C4-2B (cell line): Measurements from ENCODE around the gene DVL1.

Source experiments
- H3K27ac ChIP-seq: fragments of 450-650 bp; 2 replicates; pipeline ENCODE4 v1.5.1; 2017
- ZFX ChIP-seq: fragments of 450-650 bp; IDR thresholded peaks from 2 replicates; pipeline ENCODE4 v1.6.1; 2017
- TF ChIP-seq, protein P1 (sequence below): fragments of 450-650 bp; conservative IDR thresholded peaks from 2 replicates; pipeline ENCODE4 v1.5.1; 2017; ENCODE audit warnings: mild to moderate bottlenecking

Gene DVL1

DNA sequence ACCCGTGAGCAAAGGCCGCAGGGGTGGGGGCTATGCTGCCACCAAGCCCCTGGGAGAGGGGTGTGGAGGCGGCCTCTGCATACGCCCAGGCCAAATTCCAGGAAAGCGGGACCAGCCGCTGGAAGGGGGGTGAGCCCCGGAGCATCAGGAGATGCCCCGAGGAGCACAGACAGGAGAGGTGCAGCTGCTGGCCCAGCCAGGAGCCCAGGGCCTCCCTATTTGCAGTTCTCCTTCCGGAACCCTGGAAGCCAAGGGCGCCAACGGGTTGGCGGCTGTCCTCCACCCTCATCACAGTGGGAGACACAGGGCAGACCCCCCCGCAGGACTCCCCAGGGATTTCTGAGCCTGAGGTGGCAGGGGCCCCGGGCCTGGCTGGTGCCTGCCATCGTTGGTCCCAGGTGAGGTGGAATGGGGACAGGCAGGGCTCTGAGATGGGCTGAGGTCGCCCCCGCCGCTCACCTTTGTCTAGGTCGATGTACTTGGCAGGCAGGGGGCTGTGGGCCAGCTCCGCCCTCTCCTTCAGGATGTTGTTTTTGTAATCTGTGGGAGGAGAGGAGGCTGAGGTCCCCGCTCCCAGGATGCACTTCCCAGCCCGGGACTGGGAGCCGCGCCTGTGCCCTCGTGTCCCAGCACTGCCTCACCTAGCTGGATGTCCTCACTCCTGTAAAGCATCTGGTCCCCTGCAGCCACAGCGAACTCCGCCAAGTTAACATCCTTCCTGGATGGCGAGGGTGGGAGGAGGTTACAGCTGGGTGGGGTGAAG, 4.4 kb upstream of the DVL1 start:
- H3K27ac ChIP-seq = peak overlapping the region; percentile 86
- no peak for TF ChIP-seq ZFX
- TF ChIP-seq, protein P1, sequence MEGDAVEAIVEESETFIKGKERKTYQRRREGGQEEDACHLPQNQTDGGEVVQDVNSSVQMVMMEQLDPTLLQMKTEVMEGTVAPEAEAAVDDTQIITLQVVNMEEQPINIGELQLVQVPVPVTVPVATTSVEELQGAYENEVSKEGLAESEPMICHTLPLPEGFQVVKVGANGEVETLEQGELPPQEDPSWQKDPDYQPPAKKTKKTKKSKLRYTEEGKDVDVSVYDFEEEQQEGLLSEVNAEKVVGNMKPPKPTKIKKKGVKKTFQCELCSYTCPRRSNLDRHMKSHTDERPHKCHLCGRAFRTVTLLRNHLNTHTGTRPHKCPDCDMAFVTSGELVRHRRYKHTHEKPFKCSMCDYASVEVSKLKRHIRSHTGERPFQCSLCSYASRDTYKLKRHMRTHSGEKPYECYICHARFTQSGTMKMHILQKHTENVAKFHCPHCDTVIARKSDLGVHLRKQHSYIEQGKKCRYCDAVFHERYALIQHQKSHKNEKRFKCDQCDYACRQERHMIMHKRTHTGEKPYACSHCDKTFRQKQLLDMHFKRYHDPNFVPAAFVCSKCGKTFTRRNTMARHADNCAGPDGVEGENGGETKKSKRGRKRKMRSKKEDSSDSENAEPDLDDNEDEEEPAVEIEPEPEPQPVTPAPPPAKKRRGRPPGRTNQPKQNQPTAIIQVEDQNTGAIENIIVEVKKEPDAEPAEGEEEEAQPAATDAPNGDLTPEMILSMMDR = no peak

DNA sequence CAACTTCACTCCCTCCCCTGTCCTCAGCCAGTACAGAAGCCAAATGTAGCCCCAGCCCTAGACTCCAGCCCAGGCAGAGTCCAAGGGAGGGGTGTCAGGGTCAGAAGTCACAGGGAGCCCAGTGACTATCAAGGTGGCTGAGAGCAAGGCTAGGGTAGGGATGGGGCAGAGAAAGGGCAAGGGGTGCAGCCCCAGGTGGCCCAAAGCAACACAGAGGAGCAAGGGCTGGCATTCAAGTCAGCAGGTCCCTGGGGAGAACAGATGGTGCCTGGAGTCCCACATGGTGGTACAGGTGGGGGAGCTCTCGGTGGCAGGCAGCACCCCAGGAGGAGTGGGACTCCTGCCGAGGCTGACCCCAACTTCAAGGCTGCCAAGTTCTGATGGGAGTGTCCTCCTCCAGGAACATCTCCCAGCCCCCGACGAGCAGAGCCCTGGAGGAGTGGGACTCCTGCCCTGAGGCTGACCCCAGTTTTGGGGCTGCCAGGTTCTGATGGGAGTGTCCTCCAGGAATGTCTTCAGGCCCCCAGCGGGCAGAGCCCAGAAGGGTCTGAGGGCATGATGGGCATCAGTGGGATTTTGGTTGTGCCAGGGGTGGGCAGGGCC, 3.7 kb upstream of the DVL1 start:
- H3K27ac ChIP-seq = peak overlapping the region; percentile 86
- no peak for TF ChIP-seq ZFX
- TF ChIP-seq, protein P1 = no peak

DNA sequence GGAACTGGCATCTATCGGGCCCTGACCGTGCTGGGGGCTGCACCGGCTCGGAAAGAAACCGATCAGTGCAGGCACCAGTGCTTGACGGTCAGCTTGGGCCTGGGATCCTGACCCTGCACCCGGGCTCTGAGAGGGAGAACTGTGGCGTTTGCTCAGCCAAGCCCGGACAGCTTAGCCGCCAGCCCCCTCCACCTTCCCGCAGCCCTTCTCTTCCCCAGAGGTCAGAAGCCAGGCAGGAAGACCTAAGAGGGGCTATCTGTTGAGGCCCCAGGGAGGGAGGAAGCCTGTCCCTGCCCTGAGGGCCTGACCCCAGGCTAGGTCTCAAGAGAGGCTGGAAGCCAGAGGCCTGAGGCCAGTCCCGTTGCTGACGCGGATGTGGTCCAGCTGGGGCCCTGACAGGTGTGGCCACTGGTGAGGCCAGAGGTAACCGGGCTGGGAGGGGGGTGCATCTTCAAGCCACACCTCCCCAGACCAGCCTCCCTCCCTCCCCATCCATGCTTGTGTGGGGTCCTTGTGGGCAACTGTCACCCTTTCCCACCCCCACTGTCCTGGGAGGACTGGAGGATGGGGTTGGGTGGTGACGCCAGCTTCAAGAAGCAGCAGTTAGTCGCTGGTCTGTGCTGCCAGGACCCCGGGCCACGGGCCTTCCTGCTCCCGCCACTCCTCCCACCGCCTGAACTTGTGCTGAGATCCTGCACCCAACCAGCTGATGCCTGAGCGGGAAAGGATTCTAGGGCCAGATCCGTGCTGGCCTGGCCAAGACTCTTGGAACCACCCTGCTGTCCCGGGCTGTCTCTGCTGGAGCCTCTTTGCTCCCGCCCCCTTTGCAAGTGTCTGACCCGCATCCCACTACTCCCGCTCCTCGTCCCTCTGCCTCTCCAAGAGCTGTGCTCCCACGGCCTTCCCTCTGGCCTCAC, 2.6 kb upstream of the DVL1 start:
- no peak for TF ChIP-seq ZFX
- TF ChIP-seq, protein P1 = no peak
- peak overlapping the region; percentile 86 for H3K27ac ChIP-seq

DNA sequence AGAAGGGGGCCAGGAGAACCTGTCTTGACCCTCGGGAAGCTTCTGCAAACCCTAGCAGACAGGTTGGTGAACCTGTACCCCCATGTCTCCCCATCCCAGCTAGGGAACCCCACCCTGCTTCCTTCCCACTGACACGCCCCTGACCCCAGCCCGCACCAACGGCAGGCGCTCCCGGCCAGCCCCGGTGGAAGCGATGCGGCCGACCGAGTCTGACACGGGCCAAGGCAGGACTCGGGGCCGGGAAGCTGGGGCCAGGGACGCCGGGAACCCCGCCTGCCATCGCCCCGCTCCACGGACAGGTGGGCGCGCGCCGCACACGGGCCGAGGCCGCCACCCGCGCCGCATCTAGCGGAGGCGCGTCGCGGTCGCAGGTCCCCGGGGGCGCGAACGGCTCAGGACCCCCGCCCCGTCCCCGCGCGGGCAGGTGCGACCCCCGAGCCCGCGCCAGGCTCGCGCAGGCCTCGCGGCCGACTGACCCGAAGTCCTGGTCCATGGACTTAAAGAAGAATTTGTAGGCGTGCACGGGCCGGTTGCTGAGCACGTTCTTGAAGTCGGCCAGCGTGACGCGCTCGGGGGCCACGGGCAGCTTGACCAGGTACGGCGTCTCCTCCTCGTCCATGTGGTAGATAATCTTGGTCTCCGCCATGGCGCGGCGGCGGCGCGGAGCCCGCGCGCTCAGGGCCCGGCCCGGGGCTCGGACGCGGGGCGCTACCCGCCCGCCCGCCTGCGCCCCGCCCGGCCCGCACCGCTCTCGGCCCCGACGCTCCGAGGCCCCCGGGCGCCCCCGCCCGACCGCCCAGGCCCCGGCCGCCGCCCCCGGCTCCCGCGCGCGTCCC, 580 bp downstream of the DVL1 start:
- TF ChIP-seq, protein P1 = no peak
- TF ChIP-seq ZFX = peak; percentile 42
- H3K27ac ChIP-seq = peak overlapping the region; percentile 99

DNA sequence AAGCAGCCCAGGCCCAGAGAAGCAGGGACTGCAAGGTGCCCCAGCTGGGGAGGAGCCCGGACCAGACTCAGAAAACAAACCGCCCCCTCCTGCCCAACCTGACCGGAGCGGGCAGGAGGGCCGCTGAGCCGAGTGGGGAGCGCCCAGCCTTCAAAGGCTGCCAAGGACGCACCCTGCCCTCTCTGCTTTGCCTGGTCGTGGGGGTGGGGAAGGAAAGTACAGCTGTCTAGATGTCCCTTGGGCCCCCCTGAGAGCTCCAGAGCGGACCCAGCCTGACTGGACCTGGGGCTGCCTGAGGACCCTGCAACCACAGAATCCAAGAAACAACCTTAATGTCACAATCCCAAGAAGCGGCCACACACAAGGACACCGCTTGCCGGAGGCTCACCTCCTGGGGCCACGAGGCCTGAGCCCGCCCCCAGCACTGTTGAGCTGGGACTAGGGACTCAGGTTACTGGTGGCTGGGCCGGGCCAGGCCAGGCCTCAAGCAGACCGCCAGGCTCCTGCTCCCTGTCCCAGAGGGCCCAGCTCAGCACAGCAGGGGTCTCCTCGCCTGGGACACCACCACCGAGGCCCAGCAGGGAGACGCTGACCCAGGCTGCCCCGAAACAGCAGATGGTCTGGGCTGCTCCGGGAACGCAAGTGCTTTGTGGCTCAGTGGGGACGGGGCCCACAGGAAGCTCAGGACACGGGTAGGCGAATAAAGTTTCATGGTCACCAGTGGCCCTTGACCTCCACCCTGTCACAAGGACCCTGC, 1.4 kb downstream of the DVL1 start:
- peak overlapping the region; percentile 99 for H3K27ac ChIP-seq
- TF ChIP-seq ZFX = peak; percentile 92
- TF ChIP-seq, protein P1 = no peak

DNA sequence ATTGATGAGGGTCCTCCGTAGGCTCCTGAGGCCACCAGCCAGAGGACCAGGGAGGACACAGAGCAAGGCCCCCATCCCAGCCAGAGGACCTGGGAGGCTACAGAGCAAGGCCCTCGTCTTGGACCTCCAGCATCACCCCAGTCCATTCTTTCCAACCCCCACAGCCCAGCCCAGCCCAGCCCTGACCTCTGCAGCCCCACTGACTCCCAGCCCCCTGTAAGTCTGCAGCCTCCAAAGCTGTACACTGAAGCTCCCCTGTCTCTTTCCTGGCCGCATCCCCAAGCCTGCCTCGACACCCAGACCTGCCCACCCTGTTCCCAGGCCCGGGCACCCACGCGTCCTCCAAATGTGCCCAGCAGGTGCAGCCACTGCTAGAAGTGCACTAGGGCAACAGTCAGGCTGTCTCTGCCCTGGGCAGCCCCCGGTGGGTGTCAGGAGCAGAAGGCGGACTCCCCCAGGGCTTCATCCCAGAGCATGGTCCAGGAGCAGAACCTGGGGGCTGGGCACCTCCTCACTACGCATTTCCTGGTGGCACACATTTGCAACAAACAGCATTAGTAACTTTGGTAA, 2.1 kb downstream of the DVL1 start:
- TF ChIP-seq, protein P1 = no peak
- TF ChIP-seq ZFX = no peak
- H3K27ac ChIP-seq = peak overlapping the region; percentile 99
